Fibroblast of mammary gland (primary cell): ENCODE results near the gene R3HDM1.
"Not testable (repeated sequence)": the region's sequence is repeated elsewhere in the genome, so short reads cannot be mapped to it uniquely, and the experiment has no call there.

Experiments used
- DNase-seq: peaks from one replicate; pipeline ENCODE4 v3.0.0-alpha.2; 2010; ENCODE audit warnings: low read depth
- H3K4me3 ChIP-seq: 2 replicates; pipeline ENCODE4 v1.5.1; 2011; ENCODE audit warnings: low read depth, mild to moderate bottlenecking, low read length, moderate library complexity; ENCODE audit not compliant: control insufficient read depth
- CTCF ChIP-seq: conservative IDR thresholded peaks from 2 replicates; pipeline ENCODE4 v1.5.1; 2011; ENCODE audit warnings: low read depth, low read length, inconsistent platforms; ENCODE audit not compliant: control insufficient read depth, insufficient read depth

R3HDM1 gene

GRCh38 chr2:135698838-135699237 is 167.6 kb downstream of the R3HDM1 start:
- TF ChIP-seq CTCF, result no peak
- DNase-seq, result no peak
- H3K4me3 ChIP-seq, result no peak overlapping the region

- peak; percentile 76 for DNase-seq
- no peak for TF ChIP-seq CTCF
Measured at GRCh38 chr2:135701442-135701841, 170.2 kb downstream of the R3HDM1 start.

GRCh38 chr2:135703300-135703699 is 172.0 kb downstream of the R3HDM1 start:
- H3K4me3 ChIP-seq, result no peak overlapping the region
- TF ChIP-seq CTCF, result no peak

More at GRCh38 chr2:135701442-135701841, 170.2 kb downstream of the R3HDM1 start:
- no peak overlapping the region for H3K4me3 ChIP-seq

GRCh38 chr2:135704075-135704474 is 172.8 kb downstream of the R3HDM1 start:
- not testable (repeated sequence) for DNase-seq, H3K4me3 ChIP-seq

More at GRCh38 chr2:135703300-135703699, 172.0 kb downstream of the R3HDM1 start:
- DNase-seq, result no peak

- no peak overlapping the region for H3K4me3 ChIP-seq
- DNase-seq, result no peak
Measured at GRCh38 chr2:135708159-135708558, 176.9 kb downstream of the R3HDM1 start.

GRCh38 chr2:135709992-135710391 is 178.7 kb downstream of the R3HDM1 start:
- no peak overlapping the region for H3K4me3 ChIP-seq
- TF ChIP-seq CTCF, result peak; percentile 89
- DNase-seq, result peak; percentile 48

More at GRCh38 chr2:135708159-135708558, 176.9 kb downstream of the R3HDM1 start:
- no peak for TF ChIP-seq CTCF

GRCh38 chr2:135715086-135715485 is 183.8 kb downstream of the R3HDM1 start:
- H3K4me3 ChIP-seq, DNase-seq: not testable (repeated sequence)

- DNase-seq, result no peak
- no peak for TF ChIP-seq CTCF
- H3K4me3 ChIP-seq, result no peak overlapping the region
Measured at GRCh38 chr2:135728064-135728743, 196.9 kb downstream of the R3HDM1 start.
